H9 (cell line): ENCODE data around the gene CHST5. TPM values are rescaled to one million over a fixed set of nuclear protein-coding genes. Genes with fewer than 3 reads are reported as not detected.
A peak's percentile ranks its signal among the peaks of the same experiment; 100 is the strongest.

ENCODE experiments used
- DNase-seq: peaks from one replicate; pipeline ENCODE4 v3.0.0-alpha.2; 2017
- H2AFZ ChIP-seq: one replicate; pipeline ENCODE4 v1.6.1; 2013; ENCODE audit warnings: mild to moderate bottlenecking, low read length, control low read depth, moderate library complexity
- H2AK5ac ChIP-seq: 2 replicates; pipeline ENCODE4 v1.6.1; 2013; ENCODE audit warnings: low read length, control low read depth, mixed read lengths; ENCODE audit not compliant: insufficient read length
- H2BK120ac ChIP-seq: one replicate; pipeline ENCODE4 v1.6.1; 2013; ENCODE audit warnings: low read depth, mild to moderate bottlenecking, low read length, control low read depth, inconsistent platforms; ENCODE audit not compliant: poor library complexity, severe bottlenecking
- H2BK12ac ChIP-seq: 2 replicates; pipeline ENCODE4 v1.6.1; 2013; ENCODE audit warnings: low read length, control low read depth, mixed read lengths, low read depth; ENCODE audit not compliant: insufficient read length
- H2BK15ac ChIP-seq: 2 replicates; pipeline ENCODE4 v1.6.1; 2013; ENCODE audit warnings: low read depth, low read length, control low read depth
- H2BK20ac ChIP-seq: one replicate; pipeline ENCODE4 v1.6.1; 2013; ENCODE audit warnings: low read depth, mild to moderate bottlenecking, low read length, control low read depth, inconsistent platforms; ENCODE audit not compliant: poor library complexity, severe bottlenecking
- H2BK5ac ChIP-seq: 2 replicates; pipeline ENCODE4 v1.6.1; 2013; ENCODE audit warnings: low read length, control low read depth, mixed read lengths; ENCODE audit not compliant: insufficient read length
- H3K14ac ChIP-seq: 2 replicates; pipeline ENCODE4 v1.6.1; 2013; ENCODE audit warnings: low read length, control low read depth; ENCODE audit not compliant: insufficient read depth
- H3K18ac ChIP-seq: 2 replicates; pipeline ENCODE4 v1.6.1; 2013; ENCODE audit warnings: low read depth, mild to moderate bottlenecking, mixed read lengths, low read length, control low read depth; ENCODE audit not compliant: insufficient read length
- H3K23ac ChIP-seq: 2 replicates; pipeline ENCODE4 v1.6.1; 2013; ENCODE audit warnings: low read length, control low read depth, mixed read lengths, low read depth; ENCODE audit not compliant: insufficient read length
- H3K23me2 ChIP-seq: 2 replicates; pipeline ENCODE4 v1.6.1; 2013; ENCODE audit warnings: low read depth, mild to moderate bottlenecking, mixed read lengths, low read length, control low read depth; ENCODE audit not compliant: insufficient read length, poor library complexity, severe bottlenecking
- H3K27ac ChIP-seq: 2 replicates; pipeline ENCODE4 v1.5.1; 2013; ENCODE audit warnings: low read length, control low read depth, mixed read lengths, low read depth; ENCODE audit not compliant: insufficient read length
- H3K27me3 ChIP-seq: 2 replicates; pipeline ENCODE4 v1.6.1; 2013; ENCODE audit warnings: low read length, control low read depth, inconsistent platforms; ENCODE audit not compliant: insufficient read depth
- H3K4ac ChIP-seq: 2 replicates; pipeline ENCODE4 v1.6.1; 2013; ENCODE audit warnings: low read depth, mild to moderate bottlenecking, control low read depth, inconsistent platforms, low read length, moderate library complexity
- H3K4me1 ChIP-seq: 2 replicates; pipeline ENCODE4 v1.6.1; 2013; ENCODE audit warnings: low read length, control low read depth, inconsistent platforms; ENCODE audit not compliant: insufficient read depth
- H3K4me2 ChIP-seq: 2 replicates; pipeline ENCODE4 v1.6.1; 2013; ENCODE audit warnings: low read length, control low read depth, mixed read lengths; ENCODE audit not compliant: insufficient read length, insufficient read depth
- H3K56ac ChIP-seq: 2 replicates; pipeline ENCODE4 v1.6.1; 2013; ENCODE audit warnings: low read depth, mild to moderate bottlenecking, mixed read lengths, low read length, control low read depth; ENCODE audit not compliant: insufficient read length
- H3K79me1 ChIP-seq: 2 replicates; pipeline ENCODE4 v1.6.1; 2013; ENCODE audit warnings: low read depth, mild to moderate bottlenecking, moderate library complexity, low read length, control low read depth, inconsistent platforms; ENCODE audit not compliant: insufficient read depth, poor library complexity, severe bottlenecking
- H3K79me2 ChIP-seq: 2 replicates; pipeline ENCODE4 v1.6.1; 2013; ENCODE audit warnings: low read length, control low read depth, inconsistent platforms; ENCODE audit not compliant: insufficient read depth
- H3K9ac ChIP-seq: 2 replicates; pipeline ENCODE4 v1.6.1; 2013; ENCODE audit warnings: low read length, control low read depth, mixed read lengths; ENCODE audit not compliant: insufficient read length; ENCODE audit errors: extremely low read depth
- H3K9me3 ChIP-seq: one replicate; pipeline ENCODE4 v1.6.1; 2013; ENCODE audit warnings: low read depth, low read length, inconsistent platforms; ENCODE audit not compliant: control insufficient read depth
- H3T11ph ChIP-seq: one replicate; pipeline ENCODE4 v1.6.1; 2013; ENCODE audit warnings: mild to moderate bottlenecking, low read length, control low read depth, inconsistent platforms
- H4K20me1 ChIP-seq: one replicate; pipeline ENCODE4 v1.6.1; 2013; ENCODE audit not compliant: control insufficient read depth, insufficient read length, insufficient read depth
- H4K5ac ChIP-seq: 2 replicates; pipeline ENCODE4 v1.6.1; 2013; ENCODE audit warnings: low read depth, mild to moderate bottlenecking, mixed read lengths, low read length, control low read depth; ENCODE audit not compliant: insufficient read length
- H4K8ac ChIP-seq: replicated peaks from 2 replicates; pipeline ENCODE4 v1.6.1; 2013; ENCODE audit warnings: low read length, control low read depth, mixed read lengths, low read depth; ENCODE audit not compliant: insufficient read length
- H4K91ac ChIP-seq: 2 replicates; pipeline ENCODE4 v1.6.1; 2013; ENCODE audit warnings: low read depth, mild to moderate bottlenecking, moderate library complexity, mixed read lengths, low read length, control low read depth; ENCODE audit not compliant: insufficient read length
- H3K27ac Mint-ChIP-seq, 3 experiments: 2 replicates in 2 of 3; 3 replicates in 1 of 3; pipeline ENCODE4 v1.8.0; 2020 to 2021; ENCODE audit warnings: mixed read lengths in 3 of 3, mild to moderate bottlenecking in 1 of 3, moderate library complexity in 1 of 3
- H3K27me3 Mint-ChIP-seq: 2 replicates; pipeline ENCODE4 v1.8.0; 2021; ENCODE audit warnings: low read depth, mild to moderate bottlenecking, moderate library complexity, mixed read lengths
- H3K36me3 Mint-ChIP-seq, 3 experiments: 2 replicates in 2 of 3; 3 replicates in 1 of 3; pipeline ENCODE4 v1.8.0; 2020 to 2021; ENCODE audit warnings: low read depth in 3 of 3, mixed read lengths in 3 of 3; ENCODE audit not compliant: insufficient read depth in 1 of 3
- H3K4me1 Mint-ChIP-seq, 2 experiments: 2 replicates each; pipeline ENCODE4 v1.8.0; 2020; ENCODE audit warnings: mixed read lengths in 2 of 2
- H3K4me3 Mint-ChIP-seq, 2 experiments: 2 replicates in 1 of 2; 3 replicates in 1 of 2; pipeline ENCODE4 v1.8.0; 2020 to 2021; ENCODE audit warnings: mild to moderate bottlenecking in 2 of 2, mixed read lengths in 2 of 2, moderate library complexity in 1 of 2
- H3K9me3 Mint-ChIP-seq, 2 experiments: 2 replicates in 1 of 2; 3 replicates in 1 of 2; pipeline ENCODE4 v1.8.0; 2020; ENCODE audit warnings: mild to moderate bottlenecking in 2 of 2, mixed read lengths in 2 of 2, moderate library complexity in 1 of 2
- CTCF ChIP-seq: fragments of 200-600 bp; sonication (generic); conservative IDR thresholded peaks from 3 replicates; pipeline ENCODE4 v1.8.0; 2021; ENCODE audit warnings: antibody characterized with exemption, mild to moderate bottlenecking
- WGBS: extraction: QIAGEN DNeasy Blood & Tissue Kit; methylation state at CpG from one replicate; pipeline ENCODE4 v1.1.7; 2013; ENCODE audit warnings: missing lambda C conversion rate, low lambda C conversion rate, mixed read lengths; ENCODE audit not compliant: insufficient read length; ENCODE audit errors: extremely low coverage; 5-methylcytosine and 5-hydroxymethylcytosine counted together
- total RNA-seq: library from RNA; stranded (reverse); gene quantifications from 2 replicates; pipeline ENCODE4 v1.2.1, GENCODE V29; 2021

CHST5 gene
- total RNA-seq, 1 experiment from 2014 or later, result not detected

- H3K4me1 Mint-ChIP-seq, result peaks cover 22 to 30% of the 10 kb centered on the region in 2 experiments
- TF ChIP-seq CTCF, result no peak
- DNase-seq, result no peak
- Histone ChIP-seq H2BK12ac (no peak overlapping the region), H4K8ac (no peak overlapping the region), H3K79me2 (no peaks in the 10 kb centered on the region), H3K9ac (no peak overlapping the region), H2BK15ac (no peak overlapping the region), H2BK5ac (no peak overlapping the region), H4K5ac (no peak overlapping the region), H4K91ac (no peak overlapping the region), H3T11ph (no peak overlapping the region), H3K4me1 (peaks cover 4% of the 10 kb centered on the region; the same call in 1 of the 2 replicates), H3K18ac (no peak overlapping the region), H3K4ac (no peak overlapping the region), H3K23ac (no peak overlapping the region), H3K14ac (no peak overlapping the region), H3K23me2 (peaks cover 8% of the 10 kb centered on the region), H4K20me1 (no peaks in the 10 kb centered on the region), H3K9me3 (no peaks in the 10 kb centered on the region), H3K79me1 (no peaks in the 10 kb centered on the region), H2AK5ac (no peak overlapping the region), H3K27ac (no peak overlapping the region), H3K4me2 (peak overlapping the region; percentile 83), H2AFZ (no peak overlapping the region), H2BK120ac (no peak overlapping the region), H3K27me3 (no peaks in the 10 kb centered on the region), H3K56ac (no peak overlapping the region), H2BK20ac (no peak overlapping the region)
- H3K4me3 Mint-ChIP-seq, result peak overlapping the region; percentile 94 to 99
- H3K27ac Mint-ChIP-seq, result peak overlapping the region in 2 of 3 experiments; percentile 2 to 98; a peak in 1 of 7 replicates
- H3K27me3 Mint-ChIP-seq, result peaks cover 4% of the 10 kb centered on the region
- H3K9me3 Mint-ChIP-seq, result no peaks in the 10 kb centered on the region
- H3K36me3 Mint-ChIP-seq, result no peaks in the 10 kb centered on the region
- WGBS, result no CpG with 5 or more reads among the region's 16 CpGs
These were observed 20.6 kb upstream of the CHST5 start for GRCh38 chr16:75556431-75556950.
